Heart left ventricle (tissue), 16 donors: Measurements from ENCODE around the gene NOL7. TPM values are rescaled to one million over a fixed set of nuclear protein-coding genes. Genes with fewer than 3 reads are reported as not detected.

Experiments used
- ATAC-seq, 4 donors: fragments of 200-7000 bp; cut with Tn5 transposase; one replicate each; pipeline ENCODE4 v1.9.1; 2020 to 2022; ENCODE audit warnings: moderate library complexity in 4 of 4, mild to moderate bottlenecking in 3 of 4, moderate number of reproducible peaks in 1 of 4
- DNase-seq, 5 donors: peaks; one replicate each; pipeline ENCODE4 v3.0.0-alpha.2; 2020
- H3K27ac ChIP-seq, 12 donors: fragments of 200-600 bp; sonication (generic) in 4 of 12; one replicate each; pipeline versions ENCODE4 v1.5.0 to v1.8.0; 2016 to 2022; ENCODE audit warnings: mild to moderate bottlenecking in 2 of 12
- H3K27me3 ChIP-seq, 9 donors: fragments of 200-600 bp; sonication (generic) in 2 of 9; one replicate each; pipeline versions ENCODE4 v1.5.1 to v1.8.0; 2016 to 2022; ENCODE audit warnings: mild to moderate bottlenecking in 3 of 9
- H3K36me3 ChIP-seq, 9 donors: fragments of 200-600 bp; sonication (generic) in 2 of 9; one replicate each; pipeline versions ENCODE4 v1.5.0 to v1.8.0; 2018 to 2022; ENCODE audit warnings: mild to moderate bottlenecking in 2 of 9
- H3K4me1 ChIP-seq, 12 donors: fragments of 200-600 bp; sonication (generic) in 4 of 12; one replicate each; pipeline versions ENCODE4 v1.5.0 to v1.8.0; 2016 to 2022; ENCODE audit warnings: mild to moderate bottlenecking in 3 of 12
- H3K4me3 ChIP-seq, 12 donors: fragments of 200-600 bp; sonication (generic) in 4 of 12; one replicate each; pipeline versions ENCODE4 v1.5.0 to v1.8.0; 2017 to 2022; ENCODE audit warnings: mild to moderate bottlenecking in 9 of 12, moderate library complexity in 4 of 12
- H3K9me3 ChIP-seq, 12 donors: fragments of 200-600 bp; sonication (generic) in 4 of 12; one replicate each; pipeline versions ENCODE4 v1.5.0 to v1.8.0; 2016 to 2022; ENCODE audit warnings: mild to moderate bottlenecking in 1 of 12
- CTCF ChIP-seq, 12 donors: fragments of 200-600 bp; sonication (generic) in 4 of 12; IDR thresholded peaks; one replicate each; pipeline versions ENCODE4 v1.5.0 to v1.8.0; 2018 to 2022; ENCODE audit warnings: antibody characterized with exemption in 12 of 12, mild to moderate bottlenecking in 5 of 12
- POLR2A ChIP-seq, 2 donors: fragments of 450-650 bp; IDR thresholded peaks; one replicate each; pipeline ENCODE4 v1.6.1; 2017; ENCODE audit warnings: antibody characterized with exemption in 2 of 2, mild to moderate bottlenecking in 2 of 2, moderate library complexity in 2 of 2
- WGBS, 4 donors: extraction: QIAGEN DNeasy Blood & Tissue Kit in 2 of 4; methylation state at CpG; one replicate each; pipeline versions ENCODE4 v1.1.5 to v1.1.7; 2013 to 2018; 5-methylcytosine and 5-hydroxymethylcytosine counted together
- intact Hi-C, 10 donors: fragments of 100-400 bp; cut with DNase I; formaldehyde crosslinking; loops; one replicate each; pipeline versions ENCODE4 v1.11.1 to v1.14.2; 2022
- polyA plus RNA-seq, 2 donors: library from polyadenylated mRNA; stranded (reverse); fragments of 200-250 nt; gene quantifications; one replicate each; pipeline ENCODE4 v1.2.3, GENCODE V29; 2013
- total RNA-seq, 9 donors: library from RNA; depleted of rRNA in 2 of 9; stranded (reverse); fragments of >200 nt in 2 of 9; fragmentation: NEBNext Ultra II Directional in 3 of 9; extraction: Animal tissue kit (Norgen Biotek cat#: 25700) in 3 of 9; gene quantifications; one replicate each; pipeline versions ENCODE4 v1.1.0 to v1.2.4, GENCODE V29; 2016 to 2023
- donor health status: ischemic (EF 13 %, LVEDD 7.1; RV severe dilation, severe dysfunction).
- donor health status: healthy with polysubstance abuse.
- donor health status: DM: no; HTN: yes; CAD: no.
- donor health status: DM: no; HTN: no; CAD: no.
- donor health status: ischemic (EF 25% LVEDD 6.9; RV normal size, moderate dysfunction).
- donor health status: ischemic (EF 25% LVEDD 5.7; RV mildly dilated, moderate dysfunction).
- donor health status: healthy.
- donor health status: DM: yes; HTN: yes; CAD: no.
- donor health status: ischemic (EF 35%, LVEDD 5.7; RV mildly dilated, moderate dysfunction).
- donor health status: nonischemic (EF 11% LVEDD 7.7; RV severe dilation, severe dysfunction).
- donor health status: DM: yes; HTN: yes; CAD: no.
- donor health status: PGD.
- donor health status: ischemic (EF 29% LVEDD 5.4; RV normal size, mild dysfunction).
- donor health status: nonischemic (EF 23%, LVEDD 6.1; RV moderate dilation, normal function).

NOL7 gene
- total and polyA plus RNA-seq, 11 donors = 38.6 to 124 (median 54.6) TPM

GRCh38 chr6:13638626-13639025, 23.5 kb downstream of the NOL7 start:
- ATAC-seq (no peak), DNase-seq (no peak)
- Histone ChIP-seq H3K27ac (no peak overlapping the region), H3K4me1 (peaks cover 0 to 18% (median 0%) of the 10 kb centered on the region in 12 donors), H3K4me3 (no peak overlapping the region), H3K36me3 (peaks cover 0 to 77% (median 69%) of the 10 kb centered on the region in 9 donors), H3K9me3 (no peaks in the 10 kb centered on the region), H3K27me3 (no peaks in the 10 kb centered on the region)
- intact Hi-C loops = loop anchor here in 1 of 10 donors (10.0 kb wide), 1 partner anchor 136 kb away; no protein-coding TSS in a partner anchor
- TF ChIP-seq POLR2A (IDR thresholded peaks at IDR 0.05) (no peak), CTCF (IDR thresholded peaks at IDR 0.05) (no peak)
- 81 to 94% (median 91%) methylated on average over 4 of the region's 4 CpGs for WGBS, 4 donors

GRCh38 chr6:13641315-13641714, 26.2 kb downstream of the NOL7 start:
- intact Hi-C loops = loop anchor here in 3 of 10 donors (10.0 kb wide), 3 partner anchors 53 to 123 kb away; no protein-coding TSS in a partner anchor
- ATAC-seq = no peak
- H3K4me3 ChIP-seq = no peak overlapping the region

GRCh38 chr6:13643125-13643524, 28.0 kb downstream of the NOL7 start:
- H3K9me3 ChIP-seq = no peaks in the 10 kb centered on the region
- no peaks in the 10 kb centered on the region for H3K27me3 ChIP-seq
- peaks cover 0 to 70% (median 54%) of the 10 kb centered on the region in 9 donors for H3K36me3 ChIP-seq
- WGBS, 4 donors = 89 to 95% (median 94%) methylated on average over 3 of the region's 3 CpGs
- DNase-seq (no peak), ATAC-seq (no peak)
- intact Hi-C loops = loop anchor here in 3 of 10 donors (10.0 kb wide), 3 partner anchors 52 to 122 kb away; no protein-coding TSS in a partner anchor
- no peak overlapping the region for H3K27ac ChIP-seq
- H3K4me3 ChIP-seq = no peak overlapping the region
- peaks cover 0 to 7% (median 0%) of the 10 kb centered on the region in 12 donors for H3K4me1 ChIP-seq
- no peak for TF ChIP-seq CTCF (IDR thresholded peaks at IDR 0.05)
- no peak for TF ChIP-seq POLR2A (IDR thresholded peaks at IDR 0.05)

More at GRCh38 chr6:13641315-13641714, 26.2 kb downstream of the NOL7 start:
- H3K27me3 ChIP-seq = no peaks in the 10 kb centered on the region
- no peak overlapping the region for H3K27ac ChIP-seq
- peaks cover 0 to 84% (median 71%) of the 10 kb centered on the region in 9 donors for H3K36me3 ChIP-seq
- H3K9me3 ChIP-seq = no peaks in the 10 kb centered on the region
- no peak for DNase-seq
- H3K4me1 ChIP-seq = peaks cover 0 to 9% (median 0%) of the 10 kb centered on the region in 12 donors
- no peak for TF ChIP-seq CTCF (IDR thresholded peaks at IDR 0.05)
- TF ChIP-seq POLR2A (IDR thresholded peaks at IDR 0.05) = no peak
- 75 to 82% (median 77%) methylated on average over 5 of the region's 5 CpGs for WGBS, 4 donors

GRCh38 chr6:13648850-13649249, 33.7 kb downstream of the NOL7 start:
- intact Hi-C loops = loop anchor here in 3 of 10 donors (10.0 kb wide), 3 partner anchors 46 to 116 kb away; no protein-coding TSS in a partner anchor
- ATAC-seq = no peak
- no peak for DNase-seq
- TF ChIP-seq CTCF (IDR thresholded peaks at IDR 0.05) = no peak
- no peak for TF ChIP-seq POLR2A (IDR thresholded peaks at IDR 0.05)
- H3K27me3 ChIP-seq = no peaks in the 10 kb centered on the region
- H3K9me3 ChIP-seq = no peaks in the 10 kb centered on the region
- H3K4me1 ChIP-seq = peaks cover 0 to 11% (median 0%) of the 10 kb centered on the region in 12 donors
- no peak overlapping the region for H3K27ac ChIP-seq
- peaks cover 0 to 34% (median 19%) of the 10 kb centered on the region in 9 donors for H3K36me3 ChIP-seq
- H3K4me3 ChIP-seq = no peak overlapping the region
